Activated T-helper 9 cell treated with anti-CD3 and anti-CD28 coated beads, Interleukin-2, amount 50 U/mL, for 16 hours (primary cell): ENCODE results near the gene MAP4K2.
"Not testable (repeated sequence)": the region's sequence is repeated elsewhere in the genome, so short reads cannot be mapped to it uniquely, and the experiment has no call there.

Source experiments
- DNase-seq: peaks from one replicate; pipeline ENCODE4 v3.0.0-alpha.2; 2020; ENCODE audit warnings: low read depth

Gene MAP4K2

GRCh38 chr11:64838600-64839334 lies 35.8 kb upstream of the MAP4K2 start:
- no peak for DNase-seq

- no peak for DNase-seq
Measured at GRCh38 chr11:64837887-64838351, 34.9 kb upstream of the MAP4K2 start.

- no peak for DNase-seq
Measured at GRCh38 chr11:64836448-64837072, 33.5 kb upstream of the MAP4K2 start.

GRCh38 chr11:64835616-64836447 lies 32.8 kb upstream of the MAP4K2 start:
- DNase-seq, result no peak

- DNase-seq, result no peak
Measured at GRCh38 chr11:64834723-64835615, 32.0 kb upstream of the MAP4K2 start.

GRCh38 chr11:64834031-64834722 lies 31.2 kb upstream of the MAP4K2 start:
- DNase-seq, result no peak

- no peak for DNase-seq
Measured at GRCh38 chr11:64833509-64833908, 30.5 kb upstream of the MAP4K2 start.

- DNase-seq, result no peak
Measured at GRCh38 chr11:64833198-64833502, 30.1 kb upstream of the MAP4K2 start.

GRCh38 chr11:64832467-64833197 lies 29.6 kb upstream of the MAP4K2 start:
- DNase-seq, result no peak

GRCh38 chr11:64831411-64831891 lies 28.4 kb upstream of the MAP4K2 start:
- no peak for DNase-seq

GRCh38 chr11:64829536-64830251 lies 26.7 kb upstream of the MAP4K2 start:
- DNase-seq, result no peak

GRCh38 chr11:64827451-64827839 lies 24.4 kb upstream of the MAP4K2 start:
- no peak for DNase-seq

- no peak for DNase-seq
Measured at GRCh38 chr11:64826578-64827450, 23.8 kb upstream of the MAP4K2 start.

GRCh38 chr11:64826062-64826461 lies 23.0 kb upstream of the MAP4K2 start:
- no peak for DNase-seq

GRCh38 chr11:64823568-64824119 lies 20.6 kb upstream of the MAP4K2 start:
- DNase-seq, result no peak

GRCh38 chr11:64817476-64817875 lies 14.5 kb upstream of the MAP4K2 start:
- no peak for DNase-seq

GRCh38 chr11:64815433-64815832 lies 12.4 kb upstream of the MAP4K2 start:
- DNase-seq, result not testable (repeated sequence)

- DNase-seq, result no peak
Measured at GRCh38 chr11:64814712-64815187, 11.7 kb upstream of the MAP4K2 start.
